ENCODE data around the gene ASMT. TPM values are rescaled to one million over a fixed set of nuclear protein-coding genes. Genes with fewer than 3 reads are reported as not detected.

The ASMT gene
- total and polyA plus RNA-seq, 2 donors from 2014 or later, result 0.22 TPM; not detected in 1

GRCh38 chrX:1661922-1662221 is 47.0 kb downstream of the ASMT start:
- DNase-seq (no peak), FAIRE-seq (no peak)
- intact Hi-C loops (cut with DNase I), result no loop called here
- no peaks in the 10 kb centered on the region for H3K4me1 ChIP-seq (ENCODE audit: control insufficient read depth in 2 of 3, insufficient read depth in 2 of 3, low read depth in 1 of 3, low read length in 3 of 3)
- H3K9me3 ChIP-seq (ENCODE audit: control insufficient read depth in 2 of 3, insufficient read depth in 1 of 3, low read length in 3 of 3), result no peaks in the 10 kb centered on the region
- no peaks in the 10 kb centered on the region for H3K36me3 ChIP-seq (ENCODE audit: control insufficient read depth in 2 of 3, insufficient read depth in 3 of 3, low read length in 3 of 3)
- H3K4me3 ChIP-seq (ENCODE audit: low read length in 3 of 3), result no peak overlapping the region
- H3K27me3 ChIP-seq (ENCODE audit: control insufficient read depth, insufficient read depth, low read length), result no peaks in the 10 kb centered on the region
- H3K9ac ChIP-seq (ENCODE audit: low read length in 3 of 3), result no peak overlapping the region
- H3K27ac ChIP-seq (ENCODE audit: low read depth in 2 of 2, low read length in 2 of 2), result no peak overlapping the region
- no peak for TF ChIP-seq CTCF (IDR thresholded peaks at IDR 0.05; ENCODE audit: borderline replicate concordance, extremely low read depth, insufficient read depth)

GRCh38 chrX:1667566-1667965 is 52.7 kb downstream of the ASMT start:
- Histone ChIP-seq H3K36me3 (ENCODE audit: control insufficient read depth in 2 of 3, insufficient read depth in 3 of 3, low read length in 3 of 3) (no peaks in the 10 kb centered on the region), H3K9me3 (ENCODE audit: control insufficient read depth in 2 of 3, insufficient read depth in 1 of 3, low read length in 3 of 3) (no peaks in the 10 kb centered on the region), H3K4me3 (ENCODE audit: low read length in 3 of 3) (no peak overlapping the region), H3K27ac (ENCODE audit: low read depth in 2 of 2, low read length in 2 of 2) (no peak overlapping the region), H3K4me1 (ENCODE audit: control insufficient read depth in 2 of 3, insufficient read depth in 2 of 3, low read depth in 1 of 3, low read length in 3 of 3) (no peaks in the 10 kb centered on the region), H3K9ac (ENCODE audit: low read length in 3 of 3) (no peak overlapping the region), H3K27me3 (ENCODE audit: control insufficient read depth, insufficient read depth, low read length) (no peaks in the 10 kb centered on the region)
- intact Hi-C loops (cut with DNase I), result no loop called here
- no peak for DNase-seq
- TF ChIP-seq CTCF (IDR thresholded peaks at IDR 0.05; ENCODE audit: borderline replicate concordance, extremely low read depth, insufficient read depth), result no peak
- no peak for FAIRE-seq

- H3K9ac ChIP-seq (ENCODE audit: low read length in 3 of 3), result no peak overlapping the region
- intact Hi-C loops (cut with DNase I), result no loop called here
- no peaks in the 10 kb centered on the region for H3K9me3 ChIP-seq (ENCODE audit: control insufficient read depth in 2 of 3, insufficient read depth in 1 of 3, low read length in 3 of 3)
- DNase-seq, result peak in 1 of 5 donors; percentile 41
- no peaks in the 10 kb centered on the region for H3K4me1 ChIP-seq (ENCODE audit: control insufficient read depth in 2 of 3, insufficient read depth in 2 of 3, low read depth in 1 of 3, low read length in 3 of 3)
- no peak overlapping the region for H3K4me3 ChIP-seq (ENCODE audit: low read length in 3 of 3)
- TF ChIP-seq CTCF (IDR thresholded peaks at IDR 0.05; ENCODE audit: borderline replicate concordance, extremely low read depth, insufficient read depth), result peak; percentile 54
- H3K27me3 ChIP-seq (ENCODE audit: control insufficient read depth, insufficient read depth, low read length), result no peaks in the 10 kb centered on the region
- FAIRE-seq, result no peak
- no peaks in the 10 kb centered on the region for H3K36me3 ChIP-seq (ENCODE audit: control insufficient read depth in 2 of 3, insufficient read depth in 3 of 3, low read length in 3 of 3)
- H3K27ac ChIP-seq (ENCODE audit: low read depth in 2 of 2, low read length in 2 of 2), result no peak overlapping the region
These were observed 58.5 kb downstream of the ASMT start for GRCh38 chrX:1673337-1673736.

- DNase-seq, result no peak
- H3K27ac ChIP-seq (ENCODE audit: low read depth in 2 of 2, low read length in 2 of 2), result no peak overlapping the region
- H3K36me3 ChIP-seq (ENCODE audit: control insufficient read depth in 2 of 3, insufficient read depth in 3 of 3, low read length in 3 of 3), result no peaks in the 10 kb centered on the region
- no peak overlapping the region for H3K4me3 ChIP-seq (ENCODE audit: low read length in 3 of 3)
- no peak for FAIRE-seq
- H3K4me1 ChIP-seq (ENCODE audit: control insufficient read depth in 2 of 3, insufficient read depth in 2 of 3, low read depth in 1 of 3, low read length in 3 of 3), result no peaks in the 10 kb centered on the region
- TF ChIP-seq CTCF (IDR thresholded peaks at IDR 0.05; ENCODE audit: borderline replicate concordance, extremely low read depth, insufficient read depth), result no peak
- no peak overlapping the region for H3K9ac ChIP-seq (ENCODE audit: low read length in 3 of 3)
- no peaks in the 10 kb centered on the region for H3K9me3 ChIP-seq (ENCODE audit: control insufficient read depth in 2 of 3, insufficient read depth in 1 of 3, low read length in 3 of 3)
- intact Hi-C loops (cut with DNase I), result no loop called here
- H3K27me3 ChIP-seq (ENCODE audit: control insufficient read depth, insufficient read depth, low read length), result no peaks in the 10 kb centered on the region
These were observed 62.0 kb downstream of the ASMT start for GRCh38 chrX:1676866-1677265.
